ENCODE measurements around the gene ATP11C.

DNA sequence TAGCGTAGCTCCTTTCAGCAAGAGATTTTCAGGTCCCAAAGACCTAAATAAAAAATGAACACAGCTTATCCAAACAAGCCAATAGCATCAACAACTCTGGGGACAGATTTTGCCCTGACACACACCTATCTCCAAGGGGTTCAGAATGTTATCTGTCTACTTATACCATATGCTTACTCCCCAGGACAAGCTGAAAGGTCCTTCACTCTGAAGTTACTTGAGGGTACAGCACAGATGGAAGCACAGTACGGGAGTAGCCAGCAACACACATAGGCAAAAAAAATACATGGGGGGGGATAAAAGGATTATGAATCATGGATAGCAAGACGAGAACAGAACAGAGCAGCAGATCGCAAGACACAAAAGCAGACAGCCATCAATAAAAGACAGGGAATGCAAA, 134.2 kb downstream of the ATP11C start:
- TF ChIP-seq, protein P1, sequence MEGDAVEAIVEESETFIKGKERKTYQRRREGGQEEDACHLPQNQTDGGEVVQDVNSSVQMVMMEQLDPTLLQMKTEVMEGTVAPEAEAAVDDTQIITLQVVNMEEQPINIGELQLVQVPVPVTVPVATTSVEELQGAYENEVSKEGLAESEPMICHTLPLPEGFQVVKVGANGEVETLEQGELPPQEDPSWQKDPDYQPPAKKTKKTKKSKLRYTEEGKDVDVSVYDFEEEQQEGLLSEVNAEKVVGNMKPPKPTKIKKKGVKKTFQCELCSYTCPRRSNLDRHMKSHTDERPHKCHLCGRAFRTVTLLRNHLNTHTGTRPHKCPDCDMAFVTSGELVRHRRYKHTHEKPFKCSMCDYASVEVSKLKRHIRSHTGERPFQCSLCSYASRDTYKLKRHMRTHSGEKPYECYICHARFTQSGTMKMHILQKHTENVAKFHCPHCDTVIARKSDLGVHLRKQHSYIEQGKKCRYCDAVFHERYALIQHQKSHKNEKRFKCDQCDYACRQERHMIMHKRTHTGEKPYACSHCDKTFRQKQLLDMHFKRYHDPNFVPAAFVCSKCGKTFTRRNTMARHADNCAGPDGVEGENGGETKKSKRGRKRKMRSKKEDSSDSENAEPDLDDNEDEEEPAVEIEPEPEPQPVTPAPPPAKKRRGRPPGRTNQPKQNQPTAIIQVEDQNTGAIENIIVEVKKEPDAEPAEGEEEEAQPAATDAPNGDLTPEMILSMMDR (IDR thresholded peaks at IDR 0.05 in 2 of 3, conservative IDR thresholded peaks at IDR 0.05 in 1 of 3; ENCODE audit: borderline replicate concordance in 1 of 3, insufficient read depth in 1 of 3, low read depth in 2 of 3, low read length in 2 of 3): no peak
- TF ChIP-seq, protein P2, sequence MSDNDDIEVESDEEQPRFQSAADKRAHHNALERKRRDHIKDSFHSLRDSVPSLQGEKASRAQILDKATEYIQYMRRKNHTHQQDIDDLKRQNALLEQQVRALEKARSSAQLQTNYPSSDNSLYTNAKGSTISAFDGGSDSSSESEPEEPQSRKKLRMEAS (IDR thresholded peaks at IDR 0.05): no peak
- TF ChIP-seq POLR2A (IDR thresholded peaks at IDR 0.05; ENCODE audit: borderline replicate concordance, extremely low read depth, insufficient read depth, insufficient read length) (no peak), SP1 (IDR thresholded peaks at IDR 0.05; ENCODE audit: low read depth) (no peak), JUND (IDR thresholded peaks at IDR 0.05) (no peak), ATF3 (IDR thresholded peaks at IDR 0.05) (no peak)

Measured in HCT116 (cell line).